HG03064 (cell line): ENCODE results near the gene ARFIP2.

Experiments used
- ATAC-seq: cut with Tn5 transposase; IDR thresholded peaks from one replicate; pipeline ENCODE4 v1.9.1; 2021; ENCODE audit warnings: low read depth; ENCODE audit not compliant: unreplicated experiment

Gene ARFIP2

DNA sequence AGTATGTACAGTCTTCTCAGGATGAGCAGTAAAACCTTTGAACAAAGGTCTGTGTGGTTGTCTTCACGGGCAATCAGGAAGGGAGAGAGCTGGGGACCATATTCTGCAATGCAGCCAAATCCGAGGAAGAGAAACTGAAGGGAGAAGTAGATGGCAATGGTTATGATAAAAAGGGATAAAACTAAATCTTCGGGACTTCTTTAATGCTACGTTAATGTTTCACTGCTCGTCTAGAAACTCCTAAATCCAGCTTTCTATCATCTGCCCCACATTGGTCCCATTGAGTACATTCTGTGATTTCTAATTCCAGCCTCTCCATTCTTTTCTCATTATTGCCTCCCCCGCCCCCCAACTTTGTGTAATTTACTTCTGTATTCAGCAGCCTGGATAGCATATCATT, 1.9 kb upstream of the ARFIP2 start:
- ATAC-seq = no peak

DNA sequence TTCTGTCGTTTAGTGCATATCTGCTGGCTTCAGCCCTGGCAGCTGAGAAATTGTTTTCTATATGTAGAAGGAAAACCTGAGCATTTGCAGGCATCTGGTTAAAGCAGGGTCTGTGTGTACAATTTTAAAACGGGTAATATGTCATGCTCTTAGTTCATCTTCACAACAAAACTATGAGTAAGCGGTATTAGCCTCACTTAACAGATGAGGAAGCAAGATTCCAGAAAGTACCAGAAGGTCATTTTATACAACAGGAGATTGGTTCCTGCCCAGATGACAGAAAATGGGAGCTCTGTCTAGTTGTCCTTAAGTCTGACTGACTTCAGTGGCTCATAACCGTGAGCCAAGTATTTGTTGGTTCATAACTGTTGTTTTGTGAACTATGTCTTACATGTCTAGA, 1.3 kb upstream of the ARFIP2 start:
- no peak for ATAC-seq

DNA sequence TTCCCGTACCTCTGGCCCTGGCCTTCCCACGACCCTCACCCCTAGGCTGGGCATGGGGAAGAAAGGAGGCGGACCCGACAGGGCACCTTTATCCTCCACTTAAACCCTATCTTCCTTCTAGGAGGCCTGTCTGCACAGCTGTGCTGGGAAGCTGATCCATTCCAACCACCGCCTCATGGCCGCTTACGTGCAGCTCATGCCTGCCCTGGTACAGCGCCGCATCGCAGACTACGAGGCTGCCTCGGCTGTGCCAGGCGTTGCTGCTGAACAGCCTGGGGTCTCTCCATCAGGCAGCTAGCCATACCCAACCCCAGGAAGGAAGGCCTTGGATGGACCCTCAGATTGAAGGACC, 769 bp upstream of the ARFIP2 start:
- ATAC-seq = no peak

DNA sequence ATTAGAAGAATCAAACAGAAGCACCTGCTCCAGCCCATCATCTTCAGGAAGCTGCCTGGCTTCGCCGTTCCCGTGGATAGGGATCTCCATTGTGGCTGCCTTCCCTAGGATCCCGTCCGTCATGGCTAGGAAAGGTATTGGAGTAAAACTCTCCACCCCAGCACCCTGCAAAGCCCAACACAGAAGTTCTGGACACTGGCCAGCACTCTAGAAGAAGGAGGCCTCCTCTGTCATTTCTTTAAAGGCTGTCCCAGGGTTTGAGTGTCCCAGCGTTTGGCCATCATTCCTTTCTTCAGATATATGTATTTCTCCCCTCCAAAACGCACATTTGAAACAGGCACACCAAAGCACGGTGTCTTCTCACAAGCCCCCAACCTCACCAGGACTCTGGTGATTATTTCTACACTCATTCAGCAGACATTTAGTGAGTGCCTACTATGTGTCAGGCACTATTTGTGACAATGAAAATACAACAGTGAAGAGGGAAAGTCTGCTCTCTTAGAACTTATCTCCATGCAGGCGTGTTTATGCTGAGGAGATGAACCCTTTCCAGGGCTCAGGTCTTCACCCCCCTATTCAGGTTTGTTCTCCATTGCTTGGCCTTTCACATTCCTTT, 724 bp downstream of the ARFIP2 start:
- ATAC-seq = no peak

DNA sequence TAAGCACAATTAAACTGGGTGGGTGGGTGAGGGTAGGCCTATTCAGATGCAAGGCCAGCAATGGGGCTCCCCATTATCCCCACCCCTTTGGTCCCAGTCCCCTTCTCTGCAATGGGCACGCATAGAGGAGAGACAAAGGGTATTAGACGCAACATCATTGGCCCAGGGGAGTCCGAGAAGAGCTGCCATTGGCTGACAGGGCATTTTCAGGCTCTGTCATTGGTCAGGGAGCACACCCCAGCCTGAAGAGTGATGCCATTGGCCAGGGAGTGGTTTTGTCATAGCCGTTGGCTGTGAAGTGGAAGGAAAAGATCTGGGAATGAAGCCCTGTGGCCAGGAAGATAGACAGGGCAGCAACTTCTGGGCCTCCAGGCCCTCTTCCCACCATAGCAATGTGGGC, 4.6 kb downstream of the ARFIP2 start:
- ATAC-seq = no peak

DNA sequence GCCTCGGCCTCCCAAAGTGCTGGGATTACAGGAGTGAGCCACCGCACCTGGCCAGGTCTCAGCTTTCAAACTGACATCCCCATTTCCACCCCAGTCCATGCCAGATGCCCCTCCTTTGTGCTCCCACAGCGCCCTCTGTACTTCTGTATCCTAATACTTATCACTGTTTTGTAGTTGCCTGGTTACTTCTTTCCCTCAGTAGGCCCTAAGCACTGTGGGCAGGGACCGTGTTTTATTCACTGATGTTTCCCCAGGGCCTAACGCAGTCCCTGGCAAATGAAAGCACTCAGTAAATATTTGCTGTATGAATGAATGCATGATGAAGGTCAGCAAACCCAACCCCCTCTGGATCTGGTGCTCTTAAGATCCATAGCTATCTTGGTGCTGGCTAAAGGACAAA, 5.2 kb downstream of the ARFIP2 start:
- ATAC-seq = no peak

DNA sequence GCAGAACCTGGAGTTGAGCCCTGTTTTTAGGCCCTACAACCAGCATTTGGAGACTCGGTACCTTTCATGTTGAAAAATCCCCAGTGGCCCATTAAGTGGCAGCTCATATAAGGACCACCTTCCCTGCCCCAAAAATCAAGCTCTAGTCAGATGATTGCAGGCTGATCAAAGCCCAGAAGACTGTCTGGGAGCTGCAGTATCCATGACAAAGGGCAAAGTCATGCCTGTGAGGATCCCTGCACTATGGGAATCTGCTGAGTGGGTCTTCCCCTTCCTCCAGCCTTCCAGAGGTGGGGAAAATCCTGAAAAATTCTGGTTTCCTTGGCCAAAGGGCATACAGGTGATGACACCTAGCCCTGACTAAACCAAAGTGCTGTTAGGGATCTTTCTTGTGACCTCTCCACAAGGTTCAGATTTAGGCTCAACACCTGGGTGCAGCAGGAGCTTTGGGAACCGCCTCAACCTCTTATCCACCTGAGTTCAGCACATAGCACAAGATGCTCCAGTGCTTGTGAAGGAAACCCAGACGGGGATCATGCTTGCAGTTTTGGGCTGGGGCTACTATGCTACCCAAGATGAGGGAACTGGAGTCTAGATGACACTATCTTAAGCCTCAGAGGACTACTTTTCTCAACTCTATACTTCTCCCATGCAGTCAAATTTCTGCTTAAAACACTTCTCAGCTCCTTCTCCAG, 6.2 kb downstream of the ARFIP2 start:
- no peak for ATAC-seq

DNA sequence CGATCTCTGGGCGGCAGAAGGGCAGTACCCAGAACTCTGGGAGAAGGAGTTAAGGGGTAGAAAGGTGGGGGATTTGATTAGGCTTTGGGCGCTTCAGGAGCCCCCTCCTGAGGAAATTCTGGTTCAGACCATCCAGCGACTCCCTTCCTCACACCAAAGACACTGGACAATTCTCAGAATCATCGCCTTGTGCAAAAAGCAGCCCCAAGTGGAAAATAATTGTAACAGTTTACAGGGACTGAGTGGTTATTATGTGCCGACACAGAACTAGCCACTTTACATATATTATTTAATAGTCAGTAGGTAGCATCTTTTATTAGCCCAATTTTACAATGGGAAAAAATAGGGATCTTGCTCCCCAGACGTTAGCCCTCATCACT, 6.7 kb downstream of the ARFIP2 start:
- ATAC-seq = no peak

DNA sequence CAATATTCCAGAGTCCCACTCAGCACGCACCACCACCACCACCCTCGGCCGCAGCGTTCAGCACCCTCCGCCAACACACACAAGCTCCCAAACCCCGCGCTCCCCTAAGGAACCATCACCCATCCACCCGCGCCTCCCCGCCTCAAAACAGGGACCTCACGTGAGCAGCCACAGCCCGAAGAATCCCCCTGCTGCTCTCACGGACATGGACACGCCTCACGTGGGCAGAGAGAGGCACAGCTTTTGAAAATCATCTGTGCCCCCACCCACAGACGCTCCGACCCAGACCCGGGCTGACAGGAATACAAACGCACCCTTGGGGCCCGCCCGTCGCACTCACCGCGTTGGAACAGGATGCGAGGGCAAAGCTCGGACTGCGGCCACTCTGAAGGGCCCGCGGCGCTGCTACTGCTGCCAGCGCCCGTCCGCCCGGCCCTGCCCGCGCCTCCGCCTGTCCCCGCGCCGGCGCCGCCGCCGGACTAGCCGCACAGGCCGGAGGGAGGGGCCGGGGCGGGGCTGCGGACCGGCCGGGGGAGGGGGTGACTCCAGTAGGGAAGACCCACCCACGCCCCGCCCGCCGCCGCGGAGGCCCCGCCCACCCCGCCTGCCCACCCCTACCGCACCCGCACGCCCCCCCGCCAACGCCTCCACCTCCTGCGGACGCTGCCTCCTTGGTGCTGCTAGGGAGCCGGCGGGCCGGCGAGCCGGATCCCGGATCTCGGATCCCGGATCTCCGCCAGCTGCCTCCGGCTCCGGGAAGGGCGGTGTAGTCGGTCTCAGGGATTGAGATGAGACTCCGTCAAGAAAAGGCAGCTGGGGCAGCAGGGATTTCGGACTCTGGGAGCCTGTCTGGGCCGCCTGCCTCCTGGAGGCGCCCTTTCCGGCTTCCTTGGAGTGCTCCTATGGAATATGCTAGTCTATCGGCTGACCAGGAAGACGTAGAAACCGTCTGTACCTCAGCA, 7.4 kb downstream of the ARFIP2 start, which contains the start of gene TRIM3:
TRIM3 (minus strand) TSS at position 491 of the 962 bp plus-strand sequence. CDS start 8,246 bp downstream, outside the sequence.
- ATAC-seq = peak; percentile 64

DNA sequence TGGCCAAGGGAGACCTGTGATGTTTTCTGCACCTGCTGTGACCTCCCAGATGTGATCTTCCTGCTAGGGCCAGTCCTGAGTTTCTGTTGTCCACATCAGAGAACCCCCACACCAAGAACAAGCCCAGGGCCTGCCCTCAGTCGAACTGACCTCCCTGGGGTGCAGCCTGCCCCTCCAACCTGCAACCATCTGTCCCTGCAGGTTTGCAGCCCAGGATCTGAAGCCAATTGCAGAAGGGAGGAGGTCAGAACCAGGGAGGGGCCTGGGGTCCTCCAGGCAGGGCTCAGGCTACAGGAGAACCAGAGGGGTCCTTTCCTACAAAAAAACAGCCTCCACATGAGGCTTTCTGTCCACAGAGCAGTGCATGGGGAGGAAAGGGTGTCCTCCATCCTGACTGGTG, 8.2 kb downstream of the ARFIP2 start:
- no peak for ATAC-seq

DNA sequence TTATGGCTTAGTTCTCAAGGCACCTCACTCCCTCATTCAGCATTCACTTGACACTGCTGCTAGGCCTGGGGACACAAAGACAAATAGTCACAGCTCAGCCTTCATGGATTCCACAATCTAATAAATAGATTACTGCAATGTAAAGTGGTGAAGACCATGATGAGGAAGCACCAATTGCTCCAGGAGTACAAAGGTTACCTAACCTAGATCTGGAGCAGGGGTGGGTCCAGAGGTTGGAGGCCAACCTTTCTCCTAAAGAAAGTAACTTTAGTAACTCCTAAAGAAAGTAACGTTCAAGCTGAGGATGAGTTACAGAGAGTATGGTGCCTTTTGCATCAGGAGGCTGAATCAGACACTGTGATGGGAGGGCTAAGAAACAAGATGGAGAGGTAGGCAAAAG, 11.5 kb downstream of the ARFIP2 start:
- ATAC-seq = no peak

DNA sequence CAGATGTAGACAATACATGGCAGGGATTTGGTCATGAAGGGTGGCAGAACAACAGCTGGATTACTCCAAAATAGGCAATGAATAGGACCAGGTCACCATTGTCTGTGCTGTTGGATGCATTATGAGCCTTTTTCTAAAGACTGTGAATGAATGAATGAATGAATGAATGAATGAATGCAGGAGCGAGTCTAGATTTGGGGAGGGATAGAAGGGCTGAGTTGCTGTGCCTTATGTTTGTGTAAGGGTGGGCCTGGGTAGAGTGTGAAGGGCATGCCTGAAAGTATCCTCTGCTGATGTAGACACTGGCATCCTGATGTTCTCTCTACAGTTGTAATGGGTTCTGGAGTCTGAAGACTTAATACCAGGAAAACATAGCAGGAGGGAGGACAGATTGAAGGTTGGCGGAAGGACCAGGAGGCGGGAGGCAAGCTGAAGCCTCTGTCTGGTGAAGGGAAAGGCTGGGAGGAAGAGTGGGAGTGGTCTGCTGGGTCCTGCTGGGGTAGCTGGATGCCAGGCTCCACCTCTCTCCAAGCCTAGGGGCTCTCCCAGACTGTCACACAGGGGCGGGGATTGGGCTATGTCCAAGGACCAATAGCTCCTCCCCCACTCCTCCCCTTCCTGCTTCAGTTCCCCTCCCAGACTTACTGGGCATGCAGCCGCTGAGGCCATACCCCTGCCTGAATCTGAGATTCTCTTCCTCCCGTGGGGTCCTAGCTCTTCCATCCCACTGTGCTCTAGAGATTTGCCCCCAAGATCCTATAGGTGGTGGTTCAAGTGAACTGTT, 12.2 kb downstream of the ARFIP2 start:
- ATAC-seq = peak; percentile 73

DNA sequence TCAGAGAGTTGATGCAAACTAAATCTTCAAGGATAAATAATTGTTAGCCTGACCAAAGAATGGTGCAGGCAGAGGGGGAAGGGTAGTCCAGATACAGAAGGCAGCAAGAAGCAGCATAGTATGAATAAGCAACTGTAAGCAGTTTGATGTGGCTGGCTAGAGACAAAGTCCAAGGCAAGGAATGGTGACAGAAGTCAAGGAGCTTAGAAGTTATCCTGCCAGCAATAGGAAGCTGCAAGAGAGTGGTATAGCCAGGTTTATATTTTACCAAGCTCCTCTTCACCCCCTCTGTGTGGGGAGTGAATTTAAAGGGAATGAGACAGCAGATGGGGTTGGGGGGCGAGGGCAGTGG, 22.1 kb downstream of the ARFIP2 start:
- ATAC-seq = no peak

DNA sequence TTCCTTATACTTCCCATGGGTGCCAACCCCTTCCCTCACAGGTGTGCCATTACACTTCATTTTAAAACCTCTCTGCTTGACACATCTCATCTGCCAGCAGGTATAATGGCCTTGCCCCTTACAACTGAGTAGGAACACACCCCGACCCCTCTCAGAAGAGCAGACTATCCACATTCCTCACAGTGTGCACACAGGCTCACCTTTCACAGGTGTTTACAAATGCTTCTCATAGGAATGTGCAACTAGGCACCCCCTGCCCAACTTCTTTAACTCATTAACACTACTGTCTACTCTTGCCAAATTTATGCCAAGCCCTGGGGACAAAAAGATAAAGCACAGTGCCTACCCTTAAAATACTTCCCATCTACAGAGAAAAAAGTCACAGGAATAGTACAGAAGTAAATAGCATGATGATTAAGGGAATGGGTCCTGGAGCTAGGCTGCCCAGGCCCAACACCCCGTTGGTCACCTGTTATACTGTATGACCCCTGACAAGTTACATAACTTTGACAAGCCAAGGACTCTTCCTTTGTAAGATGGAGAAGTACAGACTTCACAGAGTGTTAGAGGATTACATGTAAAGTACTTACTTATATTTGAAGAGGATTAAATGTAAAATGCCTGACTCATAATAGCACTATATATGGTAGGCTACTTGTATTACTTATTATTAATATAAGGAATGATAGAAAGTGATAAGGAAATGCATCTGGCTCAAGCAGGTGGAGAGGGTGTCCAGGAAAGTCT, 22.6 kb downstream of the ARFIP2 start:
- no peak for ATAC-seq

DNA sequence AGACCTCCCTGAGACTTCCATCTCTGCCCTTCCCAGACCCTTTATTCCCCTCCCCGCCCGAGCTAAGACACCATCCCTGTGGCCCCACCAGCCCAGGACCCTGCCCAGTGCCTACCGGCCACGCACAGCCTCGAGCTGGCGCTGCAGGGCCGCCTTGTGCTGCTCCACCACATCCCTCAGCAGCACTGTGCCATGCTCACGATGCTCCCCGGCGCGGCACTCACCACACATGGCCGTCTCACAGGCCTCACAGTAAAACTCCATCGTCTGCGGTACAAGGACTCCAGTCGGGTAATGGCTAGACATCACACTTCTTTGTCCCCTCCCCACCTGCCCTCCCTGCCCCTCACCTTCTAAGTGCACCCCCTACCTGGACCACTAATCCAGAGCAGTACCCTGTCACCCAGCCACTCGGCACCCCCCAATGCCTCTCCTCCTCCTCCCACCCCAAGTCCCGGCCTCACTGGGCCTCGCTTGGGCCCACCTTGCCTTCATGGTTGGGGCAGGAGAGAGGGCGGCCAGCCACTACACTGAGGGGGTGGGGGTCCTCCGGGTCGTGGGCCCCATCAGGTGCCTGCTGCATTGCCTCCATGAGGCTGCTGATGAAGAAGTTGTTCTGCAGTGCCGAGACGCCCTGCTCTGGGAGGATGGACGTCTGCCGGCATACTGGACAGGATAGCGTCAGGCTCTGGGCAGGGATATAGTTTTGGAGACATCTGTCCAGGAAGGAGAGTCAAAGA, 23.4 kb downstream of the ARFIP2 start:
- no peak for ATAC-seq

DNA sequence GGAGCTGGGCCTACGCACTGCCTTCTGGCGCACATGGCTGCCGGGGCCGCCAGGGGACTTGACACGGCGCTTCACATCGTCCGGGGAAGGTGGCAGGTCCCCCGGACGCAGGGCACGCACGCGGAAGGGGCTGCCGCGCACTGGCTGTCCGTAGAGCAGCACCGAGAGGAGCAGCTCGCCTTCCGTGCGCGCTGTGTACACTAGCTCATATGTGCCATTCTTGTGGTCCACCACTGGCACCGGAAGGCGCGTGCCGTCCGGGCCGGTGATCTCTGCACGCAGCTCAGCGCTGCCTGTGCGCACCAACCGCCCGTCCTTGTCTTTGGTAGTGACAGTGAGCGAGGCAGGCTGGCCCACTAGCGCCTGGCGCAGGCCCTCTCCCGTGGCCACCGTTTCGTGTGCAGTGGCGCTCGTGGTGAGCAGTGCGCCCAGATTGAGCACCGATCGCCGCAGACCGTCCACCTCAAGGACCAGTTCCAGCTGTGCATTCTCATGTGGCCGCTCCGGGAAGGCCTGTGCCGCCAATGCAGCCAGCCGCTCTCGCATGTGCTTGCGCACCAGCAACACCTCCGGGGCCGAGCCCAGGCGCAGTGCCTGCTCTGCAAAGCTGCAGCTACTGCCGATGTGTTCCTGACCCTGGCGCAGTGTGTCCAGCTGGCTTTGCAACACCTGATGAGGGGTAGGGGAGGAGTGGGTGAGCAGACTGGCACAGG, 24.6 kb downstream of the ARFIP2 start:
- ATAC-seq = no peak

DNA sequence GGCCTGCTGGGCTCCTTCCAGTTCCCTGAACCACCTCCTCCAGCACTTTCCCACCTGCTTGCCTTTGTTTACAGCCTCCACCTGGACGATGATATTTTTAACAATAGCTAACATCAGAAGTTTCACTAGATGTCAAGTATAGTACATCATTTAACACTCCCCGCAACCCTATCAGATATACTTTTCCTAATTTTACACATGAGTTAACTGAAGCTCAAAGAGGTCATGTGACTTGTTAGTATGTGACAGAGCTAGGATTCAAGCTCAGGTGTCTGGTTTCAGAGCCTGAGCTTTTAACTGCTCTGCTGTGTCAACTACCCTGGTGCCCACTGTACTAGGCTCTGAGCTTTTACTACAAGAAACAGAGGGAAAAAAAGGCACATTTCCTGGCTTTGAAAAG, 26.1 kb downstream of the ARFIP2 start:
- ATAC-seq = no peak

DNA sequence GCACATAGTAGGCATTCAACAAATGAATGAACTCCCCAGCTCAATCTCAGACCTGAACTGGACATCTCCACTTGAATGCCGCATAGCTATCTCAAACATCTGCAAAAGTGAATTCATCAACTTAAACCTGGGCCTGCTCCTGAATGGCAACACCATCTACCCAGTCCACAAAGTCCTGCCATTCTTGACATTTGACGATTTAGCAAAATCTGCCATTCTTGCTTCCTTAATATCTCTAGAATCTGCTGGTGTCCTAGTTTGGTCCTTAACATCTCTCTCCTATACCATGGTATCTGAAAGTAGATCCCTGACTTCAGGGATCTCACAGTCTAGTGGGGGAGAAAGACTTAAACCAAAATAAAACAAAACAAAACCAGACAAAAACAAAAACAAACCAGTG, 28.0 kb downstream of the ARFIP2 start:
- no peak for ATAC-seq

DNA sequence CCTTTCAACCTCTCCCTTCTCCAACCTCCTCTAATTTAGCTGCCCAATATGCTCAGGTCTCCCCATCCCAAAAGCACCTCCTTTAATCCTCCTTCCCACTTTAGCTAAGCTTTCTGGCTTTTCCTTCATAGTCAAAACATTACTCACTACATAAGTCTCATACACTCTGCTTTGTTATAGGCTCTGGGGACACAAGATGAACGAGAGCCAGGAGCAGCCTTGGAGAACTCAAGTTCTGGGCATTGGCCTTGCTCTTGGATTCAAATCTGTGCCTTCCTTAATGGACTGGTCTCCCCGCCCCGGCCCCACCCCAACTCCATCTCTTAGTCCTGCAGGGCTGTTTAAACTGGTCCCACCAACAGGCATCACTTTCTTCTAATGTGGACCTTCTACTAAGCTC, 28.9 kb downstream of the ARFIP2 start:
- ATAC-seq = no peak
